Activated CD4-positive, alpha-beta memory T cell treated with anti-CD3 and anti-CD28 coated beads for 36 hours (primary cell): ENCODE measurements around the gene ZNF668. TPM values are rescaled to one million over a fixed set of nuclear protein-coding genes. Genes with fewer than 3 reads are reported as not detected.

Experiments
- CTCF ChIA-PET: fragments of 350-600 bp; sonication (Branson Sonifier 250); formaldehyde crosslinking; loops from one replicate; lab custom pipeline; 2021; ENCODE audit warnings: antibody characterized with exemption, inconsistent platforms; lab: Charles Lee
- POLR2A ChIA-PET: fragments of 350-600 bp; sonication (Branson Sonifier 250); formaldehyde crosslinking; loops from one replicate; lab custom pipeline; 2021; ENCODE audit warnings: antibody characterized with exemption; lab: Charles Lee
- DNase-seq: peaks from one replicate; pipeline ENCODE4 v3.0.0-alpha.2; 2020
- H3K27ac Mint-ChIP-seq: one replicate; pipeline ENCODE4 v1.8.0; 2021; ENCODE audit warnings: mixed read lengths
- H3K27me3 Mint-ChIP-seq: one replicate; pipeline ENCODE4 v1.8.0; 2021; ENCODE audit warnings: mixed read lengths
- H3K36me3 Mint-ChIP-seq: one replicate; pipeline ENCODE4 v1.8.0; 2021; ENCODE audit warnings: mixed read lengths
- H3K4me1 Mint-ChIP-seq: one replicate; pipeline ENCODE4 v1.8.0; 2021; ENCODE audit warnings: low read depth, mixed read lengths
- H3K4me3 Mint-ChIP-seq: one replicate; pipeline ENCODE4 v1.8.0; 2021; ENCODE audit warnings: mild to moderate bottlenecking, mixed read lengths
- H3K9me3 Mint-ChIP-seq: one replicate; pipeline ENCODE4 v1.8.0; 2021; ENCODE audit warnings: mixed read lengths
- intact Hi-C: fragments of 100-400 bp; cut with micrococcal nuclease; formaldehyde crosslinking; loops from one replicate; pipeline ENCODE4 v1.15.1; 2023
- total RNA-seq, 2 experiments: library from RNA; stranded (reverse); gene quantifications; one replicate each; pipeline ENCODE4 v1.2.3, GENCODE V29; 2021

Gene ZNF668
- total RNA-seq, 2 experiments from 2014 or later = 11.4 to 13.3 TPM

- Mint-ChIP-seq H3K4me3 (no peak overlapping the region), H3K27me3 (no peaks in the 10 kb centered on the region), H3K27ac (no peak overlapping the region), H3K4me1 (peaks cover 22% of the 10 kb centered on the region), H3K9me3 (no peaks in the 10 kb centered on the region), H3K36me3 (peaks cover 26% of the 10 kb centered on the region)
- ChIA-PET POLR2A (interaction anchor here (1.0 kb wide), 1 partner anchor 15 kb away, joined by 3 read pairs; no protein-coding TSS in a partner anchor), CTCF (no interaction called here)
- DNase-seq = no peak
- intact Hi-C loops = no loop called here
Measured at GRCh38 chr16:31079342-31079944, 5.4 kb upstream of the ZNF668 start.

GRCh38 chr16:31078597-31079341, 4.7 kb upstream of the ZNF668 start:
- intact Hi-C loops = no loop called here
- H3K4me1 Mint-ChIP-seq = peaks cover 22% of the 10 kb centered on the region
- H3K27me3 Mint-ChIP-seq = no peaks in the 10 kb centered on the region
- ChIA-PET POLR2A (no interaction called here), CTCF (no interaction called here)
- DNase-seq = no peak
- peaks cover 26% of the 10 kb centered on the region for H3K36me3 Mint-ChIP-seq
- H3K9me3 Mint-ChIP-seq = no peaks in the 10 kb centered on the region
- H3K4me3 Mint-ChIP-seq = no peak overlapping the region
- H3K27ac Mint-ChIP-seq = peak overlapping the region; percentile 13

- intact Hi-C loops = no loop called here
- H3K27ac Mint-ChIP-seq = no peak overlapping the region
- peaks cover 23% of the 10 kb centered on the region for H3K36me3 Mint-ChIP-seq
- ChIA-PET POLR2A (no interaction called here), CTCF (no interaction called here)
- peaks cover 22% of the 10 kb centered on the region for H3K4me1 Mint-ChIP-seq
- H3K27me3 Mint-ChIP-seq = no peaks in the 10 kb centered on the region
- no peak for DNase-seq
- no peak overlapping the region for H3K4me3 Mint-ChIP-seq
- no peaks in the 10 kb centered on the region for H3K9me3 Mint-ChIP-seq
Measured at GRCh38 chr16:31077592-31078396, 3.8 kb upstream of the ZNF668 start.

GRCh38 chr16:31077024-31077423, 3.0 kb upstream of the ZNF668 start:
- Mint-ChIP-seq H3K4me1 (peaks cover 25% of the 10 kb centered on the region), H3K4me3 (no peak overlapping the region), H3K27me3 (no peaks in the 10 kb centered on the region), H3K9me3 (no peaks in the 10 kb centered on the region), H3K27ac (no peak overlapping the region), H3K36me3 (peaks cover 22% of the 10 kb centered on the region)
- ChIA-PET CTCF (no interaction called here), POLR2A (no interaction called here)
- no peak for DNase-seq
- intact Hi-C loops = no loop called here

- peaks cover 22% of the 10 kb centered on the region for H3K36me3 Mint-ChIP-seq
- ChIA-PET CTCF (interaction anchor here (0.8 kb wide), 1 partner anchor 66 kb away, joined by 3 read pairs; no protein-coding TSS in a partner anchor), POLR2A (no interaction called here)
- no peaks in the 10 kb centered on the region for H3K27me3 Mint-ChIP-seq
- H3K4me1 Mint-ChIP-seq = peaks cover 31% of the 10 kb centered on the region
- H3K4me3 Mint-ChIP-seq = no peak overlapping the region
- no peaks in the 10 kb centered on the region for H3K9me3 Mint-ChIP-seq
- H3K27ac Mint-ChIP-seq = no peak overlapping the region
- intact Hi-C loops = no loop called here
- DNase-seq = no peak
Measured at GRCh38 chr16:31076319-31076718, 2.3 kb upstream of the ZNF668 start.

GRCh38 chr16:31074814-31075183, 759 bp upstream of the ZNF668 start:
- intact Hi-C loops = loop anchor here (1.0 to 2.0 kb wide), 10 partner anchors 20 to 794 kb away; partner anchors contain the start of genes ARMC5, FUS, KAT8 and SETD1A
- CTCF ChIA-PET = interaction anchor here (1.9 to 2.4 kb wide), 2 partner anchors 68 to 121 kb away, joined by 9 to 22 read pairs; no protein-coding TSS in a partner anchor
- DNase-seq = no peak
- H3K27me3 Mint-ChIP-seq = no peaks in the 10 kb centered on the region
- peaks cover 17% of the 10 kb centered on the region for H3K36me3 Mint-ChIP-seq
- POLR2A ChIA-PET = interaction anchor here (0.6 to 2.4 kb wide), 10 partner anchors 10 to 117 kb away, joined by 3 to 23 read pairs (median 6); partner anchors contain the start of genes FUS, KAT8, SETD1A and STX4
- peak overlapping the region; percentile 92 for H3K27ac Mint-ChIP-seq
- peak overlapping the region; percentile 89 for H3K4me3 Mint-ChIP-seq
- H3K9me3 Mint-ChIP-seq = no peaks in the 10 kb centered on the region
- peaks cover 27% of the 10 kb centered on the region for H3K4me1 Mint-ChIP-seq

GRCh38 chr16:31073142-31073969, 684 bp downstream of the ZNF668 start:
- POLR2A ChIA-PET = interaction anchor here (0.6 to 2.4 kb wide), 13 partner anchors 9 to 796 kb away, joined by 3 to 23 read pairs (median 5); partner anchors contain the start of genes ARMC5, FUS, KAT8 and SETD1A
- Mint-ChIP-seq H3K36me3 (peaks cover 6% of the 10 kb centered on the region), H3K27me3 (no peaks in the 10 kb centered on the region), H3K9me3 (no peaks in the 10 kb centered on the region), H3K4me3 (peak overlapping the region; percentile 98), H3K27ac (peak overlapping the region; percentile 97), H3K4me1 (peaks cover 34% of the 10 kb centered on the region)
- DNase-seq = peak; percentile 93
- CTCF ChIA-PET = interaction anchor here (0.6 to 3.4 kb wide), 7 partner anchors 19 to 139 kb away, joined by 3 to 22 read pairs (median 5); partner anchors contain the start of genes HSD3B7 and KAT8
- intact Hi-C loops = no loop called here

GRCh38 chr16:31072540-31073141, 1.4 kb downstream of the ZNF668 start:
- no peaks in the 10 kb centered on the region for H3K36me3 Mint-ChIP-seq
- DNase-seq = peak; percentile 65
- intact Hi-C loops = no loop called here
- ChIA-PET CTCF (interaction anchor here (1.3 to 3.4 kb wide), 4 partner anchors 20 to 119 kb away, joined by 3 to 22 read pairs (median 14); partner anchors contain the start of gene HSD3B7), POLR2A (interaction anchor here (1.5 to 2.4 kb wide), 5 partner anchors 8 to 107 kb away, joined by 5 to 23 read pairs (median 16); partner anchors contain the start of genes FUS, KAT8 and VKORC1)
- peak overlapping the region; percentile 98 for H3K4me3 Mint-ChIP-seq
- H3K27ac Mint-ChIP-seq = peak overlapping the region; percentile 97
- no peaks in the 10 kb centered on the region for H3K9me3 Mint-ChIP-seq
- H3K4me1 Mint-ChIP-seq = peaks cover 34% of the 10 kb centered on the region
- no peaks in the 10 kb centered on the region for H3K27me3 Mint-ChIP-seq

- peak overlapping the region; percentile 98 for H3K4me3 Mint-ChIP-seq
Measured at GRCh38 chr16:31071861-31072260, 2.2 kb downstream of the ZNF668 start.

GRCh38 chr16:31067342-31067741, 6.7 kb downstream of the ZNF668 start:
- Mint-ChIP-seq H3K27me3 (no peaks in the 10 kb centered on the region), H3K36me3 (peaks cover 15% of the 10 kb centered on the region), H3K4me3 (no peak overlapping the region), H3K4me1 (peaks cover 45% of the 10 kb centered on the region), H3K9me3 (no peaks in the 10 kb centered on the region), H3K27ac (no peak overlapping the region)
- no peak for DNase-seq
- CTCF ChIA-PET = interaction anchor here (0.6 to 2.0 kb wide), 4 partner anchors 33 to 801 kb away, joined by 3 to 5 read pairs (median 4); no protein-coding TSS in a partner anchor
- intact Hi-C loops = no loop called here
- POLR2A ChIA-PET = no interaction called here

More at GRCh38 chr16:31071861-31072260, 2.2 kb downstream of the ZNF668 start:
- H3K36me3 Mint-ChIP-seq = no peaks in the 10 kb centered on the region
- ChIA-PET CTCF (interaction anchor here (1.6 to 3.4 kb wide), 2 partner anchors 70 to 86 kb away, joined by 5 to 18 read pairs; partner anchors contain the start of gene HSD3B7), POLR2A (interaction anchor here (1.3 kb wide), 1 partner anchor 108 kb away, joined by 5 read pairs; the partner anchor contains the start of gene FUS)
- H3K9me3 Mint-ChIP-seq = no peaks in the 10 kb centered on the region
- peak overlapping the region; percentile 97 for H3K27ac Mint-ChIP-seq
- intact Hi-C loops = no loop called here
- DNase-seq = peak; percentile 26
- H3K27me3 Mint-ChIP-seq = no peaks in the 10 kb centered on the region
- H3K4me1 Mint-ChIP-seq = peaks cover 34% of the 10 kb centered on the region
